Posterior cingulate gyrus (tissue), 11 donors: ENCODE results near the gene DLG2.
"Not testable (repeated sequence)": the region's sequence is repeated elsewhere in the genome, so short reads cannot be mapped to it uniquely, and the experiment has no call there.

Source experiments
- DNase-seq, 10 donors: peaks; one replicate each; pipeline versions ENCODE4 v3.0.0 to v3.0.0-alpha.2; 2020 to 2021; ENCODE audit warnings: mixed read lengths in 3 of 10
- intact Hi-C: fragments of 100-400 bp; cut with DNase I; formaldehyde crosslinking; loops from one replicate; pipeline ENCODE4 v1.15.1; 2023

The DLG2 gene

GRCh38 chr11:84383576-84383975, 1243.6 kb downstream of the DLG2 start:
- DNase-seq: peak in 2 of 10 donors; percentile 8 to 16
- intact Hi-C loops: loop anchor here (5.0 kb wide), 1 partner anchor 546 kb away; no protein-coding TSS in a partner anchor

- DNase-seq: no peak
- intact Hi-C loops: loop anchor here (5.0 kb wide), 1 partner anchor 544 kb away; no protein-coding TSS in a partner anchor
Observed at GRCh38 chr11:84381666-84382065, 1245.5 kb downstream of the DLG2 start.

- intact Hi-C loops: loop anchor here (5.0 kb wide), 1 partner anchor 35 kb away; no protein-coding TSS in a partner anchor
- no peak for DNase-seq
Observed at GRCh38 chr11:84372381-84372950, 1254.7 kb downstream of the DLG2 start.

GRCh38 chr11:84358034-84358433, 1269.1 kb downstream of the DLG2 start:
- DNase-seq: no peak
- intact Hi-C loops: no loop called here

GRCh38 chr11:84355911-84356310, 1271.2 kb downstream of the DLG2 start:
- intact Hi-C loops: no loop called here
- DNase-seq: no peak

- DNase-seq: no peak
- intact Hi-C loops: no loop called here
Observed at GRCh38 chr11:84345597-84345996, 1281.5 kb downstream of the DLG2 start.

- intact Hi-C loops: no loop called here
Observed at GRCh38 chr11:84345027-84345426, 1282.1 kb downstream of the DLG2 start.

GRCh38 chr11:84339796-84340195, 1287.3 kb downstream of the DLG2 start:
- no peak for DNase-seq
- intact Hi-C loops: loop anchor here (5.0 kb wide), 1 partner anchor 33 kb away; no protein-coding TSS in a partner anchor

More at GRCh38 chr11:84345027-84345426, 1282.1 kb downstream of the DLG2 start:
- DNase-seq: no peak

- DNase-seq: no peak
- intact Hi-C loops: no loop called here
Observed at GRCh38 chr11:84333221-84333620, 1293.9 kb downstream of the DLG2 start.

- no peak for DNase-seq
Observed at GRCh38 chr11:84322211-84322610, 1304.9 kb downstream of the DLG2 start.

GRCh38 chr11:84319863-84320262, 1307.3 kb downstream of the DLG2 start:
- DNase-seq: no peak
- intact Hi-C loops: loop anchor here (5.0 kb wide), 1 partner anchor 48 kb away; no protein-coding TSS in a partner anchor

More at GRCh38 chr11:84322211-84322610, 1304.9 kb downstream of the DLG2 start:
- intact Hi-C loops: no loop called here

GRCh38 chr11:84316866-84317555, 1310.1 kb downstream of the DLG2 start:
- intact Hi-C loops: loop anchor here (5.0 kb wide), 1 partner anchor 45 kb away; no protein-coding TSS in a partner anchor
- DNase-seq: peak; percentile 40 to 94 (median 66)

GRCh38 chr11:84313830-84314359, 1313.2 kb downstream of the DLG2 start:
- DNase-seq: no peak
- intact Hi-C loops: no loop called here

GRCh38 chr11:84310268-84310667, 1316.9 kb downstream of the DLG2 start:
- DNase-seq: no peak
- intact Hi-C loops: no loop called here

- DNase-seq: peak in 1 of 10 donors; percentile 74
- intact Hi-C loops: not testable (repeated sequence)
Observed at GRCh38 chr11:84308491-84308890, 1318.7 kb downstream of the DLG2 start.

GRCh38 chr11:84300092-84300491, 1327.1 kb downstream of the DLG2 start:
- intact Hi-C loops: no loop called here
- DNase-seq: no peak

GRCh38 chr11:84297570-84297969, 1329.6 kb downstream of the DLG2 start:
- intact Hi-C loops: no loop called here
- DNase-seq: no peak

- no peak for DNase-seq
- intact Hi-C loops: no loop called here
Observed at GRCh38 chr11:84295815-84296214, 1331.3 kb downstream of the DLG2 start.

GRCh38 chr11:84292955-84293354, 1334.2 kb downstream of the DLG2 start:
- intact Hi-C loops: no loop called here
- DNase-seq: peak in 1 of 10 donors; percentile 66

- intact Hi-C loops: no loop called here
- no peak for DNase-seq
Observed at GRCh38 chr11:84292006-84292405, 1335.1 kb downstream of the DLG2 start.

GRCh38 chr11:84290647-84291046, 1336.5 kb downstream of the DLG2 start:
- intact Hi-C loops: no loop called here
- DNase-seq: no peak
